IMR-90 (cell line): ENCODE measurements around the gene PHKB. TPM values are rescaled to one million over a fixed set of nuclear protein-coding genes. Genes with fewer than 3 reads are reported as not detected.

Source experiments
- ATAC-seq: fragments of 200-7000 bp; cut with Tn5 transposase; 2 replicates; pipeline ENCODE4 v1.9.1; 2020; ENCODE audit warnings: low read depth, mild to moderate bottlenecking, moderate library complexity
- BruUV-seq: library from RNA; stranded (reverse); fragments of 400-500 nt; replicated peaks from 2 replicates; lab custom pipeline; 2021; lab: Mats Ljungman, UMichigan
- CTCF ChIA-PET: fragments of 300-600 bp; formaldehyde crosslinking; extraction: SDS; loops from one replicate; lab custom pipeline; 2021; ENCODE audit warnings: antibody characterized with exemption; lab: Yijun Ruan, JAX
- POLR2A ChIA-PET: fragments of 300-600 bp; sonication (Branson Sonifier 250); formaldehyde crosslinking; loops from one replicate; lab custom pipeline; 2022; ENCODE audit warnings: antibody characterized with exemption; ENCODE audit not compliant: unreplicated experiment; lab: Charles Lee
- DNase-seq: peaks from one replicate; pipeline ENCODE4 v3.0.0; 2013
- H2AFZ ChIP-seq: replicated peaks from 2 replicates; pipeline ENCODE3; 2013; ENCODE audit warnings: low read length, mild to moderate bottlenecking; ENCODE audit not compliant: poor library complexity
- H2AK5ac ChIP-seq: 2 replicates; pipeline ENCODE4 v1.6.1; 2013; ENCODE audit warnings: low read depth, low read length, inconsistent platforms
- H2AK9ac ChIP-seq: replicated peaks from 2 replicates; pipeline ENCODE3; 2013; ENCODE audit warnings: mild to moderate bottlenecking, low read depth, low read length, moderate library complexity; ENCODE audit not compliant: poor library complexity
- H2BK120ac ChIP-seq: 2 replicates; pipeline ENCODE4 v1.6.1; 2013; ENCODE audit warnings: low read depth, low read length, inconsistent platforms
- H2BK15ac ChIP-seq: 3 replicates; pipeline ENCODE4 v1.6.1; 2013; ENCODE audit warnings: low read depth, low read length, inconsistent platforms
- H2BK20ac ChIP-seq: 2 replicates; pipeline ENCODE4 v1.6.1; 2013; ENCODE audit warnings: low read depth, mild to moderate bottlenecking, inconsistent platforms, low read length, moderate library complexity
- H2BK5ac ChIP-seq: 2 replicates; pipeline ENCODE4 v1.6.1; 2013; ENCODE audit warnings: mild to moderate bottlenecking, low read depth, low read length, inconsistent platforms; ENCODE audit not compliant: poor library complexity, severe bottlenecking
- H3K14ac ChIP-seq: replicated peaks from 2 replicates; pipeline ENCODE4 v1.6.1; 2013; ENCODE audit warnings: low read depth, low read length, inconsistent platforms
- H3K18ac ChIP-seq: 2 replicates; pipeline ENCODE4 v1.6.1; 2013; ENCODE audit warnings: low read depth, low read length, control low read depth
- H3K23ac ChIP-seq: 2 replicates; pipeline ENCODE4 v1.6.1; 2013; ENCODE audit warnings: low read depth, low read length, inconsistent platforms
- H3K27ac ChIP-seq: 2 replicates; pipeline ENCODE4 v1.5.1; 2013; ENCODE audit warnings: mild to moderate bottlenecking, control low read depth, low read length; ENCODE audit not compliant: insufficient read depth
- H3K27me3 ChIP-seq: 2 replicates; pipeline ENCODE4 v1.6.1; 2013; ENCODE audit warnings: low read length; ENCODE audit not compliant: control insufficient read depth, insufficient read depth
- H3K36me3 ChIP-seq: 2 replicates; pipeline ENCODE4 v1.6.1; 2013; ENCODE audit warnings: low read length, mixed read lengths; ENCODE audit not compliant: control insufficient read depth, insufficient read depth
- H3K4ac ChIP-seq: 2 replicates; pipeline ENCODE4 v1.6.1; 2013; ENCODE audit warnings: low read depth, low read length, inconsistent platforms
- H3K4me1 ChIP-seq: 2 replicates; pipeline ENCODE4 v1.6.1; 2013; ENCODE audit warnings: low read length, mixed read lengths; ENCODE audit not compliant: control insufficient read depth, insufficient read depth
- H3K4me2 ChIP-seq: 2 replicates; pipeline ENCODE4 v1.6.1; 2013; ENCODE audit warnings: low read depth, mild to moderate bottlenecking, control low read depth, low read length, moderate library complexity
- H3K4me3 ChIP-seq: 2 replicates; pipeline ENCODE4 v1.5.1; 2013; ENCODE audit warnings: low read depth, mild to moderate bottlenecking, control low read depth, low read length, moderate library complexity; ENCODE audit not compliant: insufficient read depth
- H3K56ac ChIP-seq: 2 replicates; pipeline ENCODE4 v1.6.1; 2013; ENCODE audit warnings: low read length, inconsistent platforms; ENCODE audit not compliant: insufficient read depth; ENCODE audit errors: extremely low read depth
- H3K79me1 ChIP-seq, 2 experiments: 2 replicates each; pipeline ENCODE4 v1.6.1; 2013; ENCODE audit warnings: low read length in 2 of 2, inconsistent platforms in 1 of 2, low read depth in 1 of 2
- H3K9ac ChIP-seq: 2 replicates; pipeline ENCODE4 v1.6.1; 2013; ENCODE audit warnings: low read depth, low read length, control low read depth
- H3K9me1 ChIP-seq: 2 replicates; pipeline ENCODE4 v1.6.1; 2013; ENCODE audit warnings: low read length, inconsistent platforms; ENCODE audit not compliant: insufficient read depth
- H3K9me3 ChIP-seq: 2 replicates; pipeline ENCODE4 v1.6.1; 2013; ENCODE audit warnings: low read length; ENCODE audit not compliant: control insufficient read depth, insufficient read depth
- H4K20me1 ChIP-seq: 2 replicates; pipeline ENCODE4 v1.6.1; 2013; ENCODE audit warnings: low read length, inconsistent platforms; ENCODE audit not compliant: insufficient read depth
- H4K5ac ChIP-seq: 2 replicates; pipeline ENCODE4 v1.6.1; 2013; ENCODE audit warnings: mild to moderate bottlenecking, low read depth, low read length, control low read depth
- H4K8ac ChIP-seq, 2 experiments: 2 replicates each; pipeline ENCODE4 v1.6.1; 2013; ENCODE audit warnings: low read depth in 2 of 2, low read length in 2 of 2, control low read depth in 1 of 2, inconsistent platforms in 1 of 2
- H4K91ac ChIP-seq: 2 replicates; pipeline ENCODE4 v1.6.1; 2013; ENCODE audit warnings: low read depth, low read length, inconsistent platforms; ENCODE audit not compliant: insufficient read depth
- BHLHE40 ChIP-seq: fragments of 150-350 bp; IDR thresholded peaks from 2 replicates; pipeline ENCODE4 v1.6.1; 2016; ENCODE audit warnings: mild to moderate bottlenecking, low read depth, low read length
- CEBPB ChIP-seq: IDR thresholded peaks from 2 replicates; pipeline ENCODE4 v1.6.1; 2012; ENCODE audit warnings: low read depth, low read length, improper control_type of control experiment
- CHD1 ChIP-seq: IDR thresholded peaks from 2 replicates; pipeline ENCODE4 v1.6.1; 2012; ENCODE audit warnings: low read depth, low read length, improper control_type of control experiment
- FOS ChIP-seq: fragments of 150-350 bp; IDR thresholded peaks from 2 replicates; pipeline ENCODE4 v1.6.1; 2016; ENCODE audit warnings: low read depth, low read length
- MAFK ChIP-seq: IDR thresholded peaks from 2 replicates; pipeline ENCODE4 v1.6.1; 2012; ENCODE audit warnings: low read depth, low read length, improper control_type of control experiment
- MAZ ChIP-seq: IDR thresholded peaks from 2 replicates; pipeline ENCODE4 v1.6.1; 2012; ENCODE audit warnings: low read depth, mild to moderate bottlenecking, low read length, improper control_type of control experiment, moderate library complexity, borderline replicate concordance
- NFE2L2 ChIP-seq: fragments of 150-350 bp; IDR thresholded peaks from 2 replicates; pipeline ENCODE4 v1.6.1; 2016; ENCODE audit warnings: low read depth, mild to moderate bottlenecking, low read length
- POLR2A ChIP-seq: IDR thresholded peaks from 2 replicates; pipeline ENCODE4 v1.6.1; 2012; ENCODE audit warnings: mild to moderate bottlenecking, low read depth, low read length
- RAD21 ChIP-seq: IDR thresholded peaks from 2 replicates; pipeline ENCODE4 v1.6.1; 2012; ENCODE audit warnings: low read length, improper control_type of control experiment
- RCOR1 ChIP-seq: IDR thresholded peaks from 2 replicates; pipeline ENCODE4 v1.6.1; 2012; ENCODE audit warnings: mild to moderate bottlenecking, low read length, improper control_type of control experiment; ENCODE audit not compliant: insufficient replicate concordance
- RFX5 ChIP-seq: IDR thresholded peaks from 2 replicates; pipeline ENCODE4 v1.8.0; 2012; ENCODE audit warnings: low read depth, mild to moderate bottlenecking, low read length, moderate library complexity
- SMC3 ChIP-seq: fragments of 150-350 bp; IDR thresholded peaks from 2 replicates; pipeline ENCODE4 v1.6.1; 2016; ENCODE audit warnings: low read depth, mild to moderate bottlenecking, antibody characterized with exemption, low read length, moderate library complexity
- WGBS, 2 experiments: methylation state at CpG; one replicate each; pipeline versions ENCODE4 v1.1.5 to v1.1.7; 2013; ENCODE audit warnings: missing lambda C conversion rate in 2 of 2; ENCODE audit not compliant: insufficient read length in 1 of 2; ENCODE audit errors: extremely low coverage in 2 of 2; 5-methylcytosine and 5-hydroxymethylcytosine counted together
- dilution Hi-C: fragments of 300-500 bp; cut with HindIII; formaldehyde crosslinking; loops from one replicate; pipeline ENCODE4 v1.14.3; 2018; ENCODE audit warnings: low sequenced_read_pairs; ENCODE audit not compliant: unreplicated experiment
- in situ Hi-C: fragments of 300-500 bp; cut with MboI; formaldehyde crosslinking; loops from 3 replicates; pipeline ENCODE4 v1.14.3; 2019; ENCODE audit warnings: low sequenced_read_pairs, inconsistent platforms, mixed read lengths
- intact Hi-C: fragments of 100-400 bp; cut with micrococcal nuclease; formaldehyde crosslinking; loops from 2 replicates; pipeline ENCODE4 v1.10.0; 2022
- polyA plus RNA-seq, 3 experiments: library from polyadenylated mRNA; depleted of rRNA; stranded (reverse); fragments of >200 nt; gene quantifications; 2 replicates each; pipeline ENCODE4 v1.2.3, GENCODE V29; 2012; ENCODE audit warnings: low replicate concordance in 1 of 3
- total RNA-seq: library from RNA; depleted of rRNA; stranded (reverse); fragments of >200 nt; gene quantifications from 2 replicates; pipeline ENCODE4 v1.2.3, GENCODE V29; 2012
- TF ChIP-seq, protein P1 (sequence below): conservative IDR thresholded peaks from 2 replicates; pipeline ENCODE4 v1.5.1; 2012; ENCODE audit warnings: mild to moderate bottlenecking, low read depth, low read length, improper control_type of control experiment
- TF ChIP-seq, protein P2 (sequence below): fragments of 150-350 bp; IDR thresholded peaks from 2 replicates; pipeline ENCODE4 v1.6.1; 2017; ENCODE audit warnings: mild to moderate bottlenecking, antibody characterized with exemption, low read length, low read depth

PHKB gene
- total and polyA plus RNA-seq, 2 of the 4 experiments (the other 2 are of a cell fraction) = 24.2 to 58.6 TPM

DNA sequence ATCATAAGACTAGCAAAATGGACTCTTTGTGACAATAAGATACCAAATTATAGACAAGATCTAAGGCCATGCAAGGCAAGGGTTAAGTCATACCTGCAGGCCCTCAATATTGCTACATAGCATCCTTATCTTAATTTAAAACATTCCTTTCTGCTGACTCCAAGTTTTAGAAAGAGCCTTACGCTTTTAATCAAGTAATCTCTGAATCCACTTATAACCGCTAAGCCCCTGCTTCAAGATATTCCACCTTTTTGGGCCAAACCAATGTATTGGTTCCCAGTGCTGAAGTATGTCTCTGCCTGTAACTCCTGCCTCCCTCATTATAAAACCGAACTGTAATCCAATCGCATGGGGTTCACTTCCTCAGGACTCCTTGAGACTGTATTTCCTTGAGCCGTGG, 255.4 kb downstream of the PHKB start:
- no peak overlapping the region for H3K56ac ChIP-seq
- no peak overlapping the region for H2AK9ac ChIP-seq
- BruUV-seq = no TSS peak
- no peak overlapping the region for H3K18ac ChIP-seq
- H3K27ac ChIP-seq = no peak overlapping the region
- no peak overlapping the region for H4K5ac ChIP-seq
- no peak overlapping the region for H2BK20ac ChIP-seq
- H3K4me1 ChIP-seq = peaks cover 6% of the 10 kb centered on the region
- ChIA-PET CTCF (interaction anchor here (0.6 kb wide), 2 partner anchors 11 to 123 kb away, joined by 3 read pairs; no protein-coding TSS in a partner anchor), POLR2A (no interaction called here)
- no peak overlapping the region for H2AFZ ChIP-seq
- no peaks in the 10 kb centered on the region for H3K36me3 ChIP-seq
- H3K4ac ChIP-seq = no peak overlapping the region
- TF ChIP-seq RCOR1 = no peak
- TF ChIP-seq BHLHE40 = no peak
- TF ChIP-seq RAD21 = no peak
- TF ChIP-seq RFX5 = no peak
- no peak for TF ChIP-seq NFE2L2
- TF ChIP-seq, protein P1, sequence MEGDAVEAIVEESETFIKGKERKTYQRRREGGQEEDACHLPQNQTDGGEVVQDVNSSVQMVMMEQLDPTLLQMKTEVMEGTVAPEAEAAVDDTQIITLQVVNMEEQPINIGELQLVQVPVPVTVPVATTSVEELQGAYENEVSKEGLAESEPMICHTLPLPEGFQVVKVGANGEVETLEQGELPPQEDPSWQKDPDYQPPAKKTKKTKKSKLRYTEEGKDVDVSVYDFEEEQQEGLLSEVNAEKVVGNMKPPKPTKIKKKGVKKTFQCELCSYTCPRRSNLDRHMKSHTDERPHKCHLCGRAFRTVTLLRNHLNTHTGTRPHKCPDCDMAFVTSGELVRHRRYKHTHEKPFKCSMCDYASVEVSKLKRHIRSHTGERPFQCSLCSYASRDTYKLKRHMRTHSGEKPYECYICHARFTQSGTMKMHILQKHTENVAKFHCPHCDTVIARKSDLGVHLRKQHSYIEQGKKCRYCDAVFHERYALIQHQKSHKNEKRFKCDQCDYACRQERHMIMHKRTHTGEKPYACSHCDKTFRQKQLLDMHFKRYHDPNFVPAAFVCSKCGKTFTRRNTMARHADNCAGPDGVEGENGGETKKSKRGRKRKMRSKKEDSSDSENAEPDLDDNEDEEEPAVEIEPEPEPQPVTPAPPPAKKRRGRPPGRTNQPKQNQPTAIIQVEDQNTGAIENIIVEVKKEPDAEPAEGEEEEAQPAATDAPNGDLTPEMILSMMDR = no peak
- TF ChIP-seq FOS = no peak
- TF ChIP-seq SMC3 = no peak
- no peak for TF ChIP-seq MAZ
- no peak for TF ChIP-seq CEBPB
- no peak for TF ChIP-seq CHD1
- TF ChIP-seq POLR2A = no peak
- TF ChIP-seq, protein P2, sequence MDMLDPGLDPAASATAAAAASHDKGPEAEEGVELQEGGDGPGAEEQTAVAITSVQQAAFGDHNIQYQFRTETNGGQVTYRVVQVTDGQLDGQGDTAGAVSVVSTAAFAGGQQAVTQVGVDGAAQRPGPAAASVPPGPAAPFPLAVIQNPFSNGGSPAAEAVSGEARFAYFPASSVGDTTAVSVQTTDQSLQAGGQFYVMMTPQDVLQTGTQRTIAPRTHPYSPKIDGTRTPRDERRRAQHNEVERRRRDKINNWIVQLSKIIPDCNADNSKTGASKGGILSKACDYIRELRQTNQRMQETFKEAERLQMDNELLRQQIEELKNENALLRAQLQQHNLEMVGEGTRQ = no peak
- no peak for TF ChIP-seq MAFK
- WGBS, 2 experiments = 75% methylated on average over 2 of the region's 5 CpGs; no CpG with 5 or more reads in 1 of the 2 experiments
- H3K9me3 ChIP-seq = no peaks in the 10 kb centered on the region
- intact Hi-C loops = no loop called here
- no peak overlapping the region for H2BK5ac ChIP-seq
- H2AK5ac ChIP-seq = no peak overlapping the region
- H3K27me3 ChIP-seq = no peaks in the 10 kb centered on the region
- no peak overlapping the region for H3K4me3 ChIP-seq
- H3K14ac ChIP-seq = no peak overlapping the region
- peaks cover 5% of the 10 kb centered on the region for H3K9me1 ChIP-seq
- in situ Hi-C loops = no loop called here
- H4K8ac ChIP-seq = no peak overlapping the region
- no peak overlapping the region for H2BK15ac ChIP-seq
- no peak overlapping the region for H2BK120ac ChIP-seq
- H4K91ac ChIP-seq = no peak overlapping the region
- dilution Hi-C loops = no loop called here
- no peak overlapping the region for H3K4me2 ChIP-seq
- ATAC-seq (no peak), DNase-seq (no peak)
- no peak overlapping the region for H3K23ac ChIP-seq
- no peaks in the 10 kb centered on the region for H3K79me1 ChIP-seq
- no peak overlapping the region for H3K9ac ChIP-seq
- H4K20me1 ChIP-seq = no peaks in the 10 kb centered on the region
